NOMO-1 treated with dmso at 0.1 percent for 144 hours (cell line): ENCODE data around the gene KCNMA1.

Experiments
- DNase-seq: peaks from one replicate; lab custom pipeline; 2025; ENCODE audit not compliant: unreplicated experiment; lab: John Stamatoyannopoulos, UW

The KCNMA1 gene

DNA sequence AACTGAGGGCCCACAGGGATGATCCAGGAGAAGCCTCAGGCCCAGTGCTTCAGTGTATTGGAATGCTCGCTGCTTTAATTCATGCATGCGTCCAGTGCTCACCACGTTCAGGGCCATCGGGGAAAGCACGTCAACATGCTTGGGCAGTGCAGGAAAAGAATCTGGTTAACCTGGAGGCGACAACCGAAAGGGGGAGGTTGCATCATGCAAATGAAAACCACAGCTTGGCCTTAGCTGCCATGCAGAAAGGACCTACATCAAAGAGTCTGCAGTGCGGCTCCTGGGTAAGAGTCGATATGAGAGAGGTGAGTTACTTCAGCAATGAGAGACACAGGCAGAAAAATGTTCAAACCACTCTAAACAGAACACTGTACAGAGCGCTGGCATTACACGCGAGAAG is 440.1 kb downstream of the KCNMA1 start:
- DNase-seq, result no peak

DNA sequence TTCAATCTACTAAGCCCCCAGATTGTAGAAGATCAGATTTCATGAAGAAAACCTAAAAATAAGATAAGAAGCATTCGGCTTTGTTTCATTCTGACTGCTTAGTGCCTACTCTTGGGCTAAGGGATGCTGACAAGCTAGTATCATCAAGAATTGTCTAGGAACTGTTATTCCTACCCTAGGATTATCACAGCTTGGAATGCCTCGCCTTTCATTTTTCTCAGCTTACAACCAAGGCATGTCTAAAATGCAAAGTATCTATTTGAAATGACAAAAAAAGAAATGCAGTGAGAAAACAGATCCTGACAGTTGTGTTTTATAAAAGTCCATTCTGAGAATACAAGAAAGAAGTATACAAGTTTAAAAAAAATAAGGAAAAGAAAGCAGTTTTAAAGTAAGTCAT is 441.0 kb downstream of the KCNMA1 start:
- no peak for DNase-seq

DNA sequence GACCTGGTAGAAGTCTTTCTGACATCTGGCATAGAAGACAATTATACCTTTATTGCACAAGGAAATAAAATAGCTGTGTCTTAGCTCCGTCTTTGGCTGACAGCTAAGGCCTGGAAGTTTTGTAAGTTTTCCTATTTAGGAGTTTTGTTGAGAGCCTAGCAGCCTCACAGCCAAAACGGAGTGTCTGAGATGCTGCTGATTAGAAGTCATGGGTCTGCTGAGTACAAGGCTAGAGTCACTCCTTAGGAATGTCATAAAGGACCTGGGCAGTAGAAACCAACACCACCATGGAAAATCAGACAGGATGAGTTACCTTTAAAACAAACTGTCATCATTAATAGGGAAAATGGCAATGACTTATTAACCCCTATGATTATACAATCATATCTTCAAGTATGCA is 442.5 kb downstream of the KCNMA1 start:
- no peak for DNase-seq

DNA sequence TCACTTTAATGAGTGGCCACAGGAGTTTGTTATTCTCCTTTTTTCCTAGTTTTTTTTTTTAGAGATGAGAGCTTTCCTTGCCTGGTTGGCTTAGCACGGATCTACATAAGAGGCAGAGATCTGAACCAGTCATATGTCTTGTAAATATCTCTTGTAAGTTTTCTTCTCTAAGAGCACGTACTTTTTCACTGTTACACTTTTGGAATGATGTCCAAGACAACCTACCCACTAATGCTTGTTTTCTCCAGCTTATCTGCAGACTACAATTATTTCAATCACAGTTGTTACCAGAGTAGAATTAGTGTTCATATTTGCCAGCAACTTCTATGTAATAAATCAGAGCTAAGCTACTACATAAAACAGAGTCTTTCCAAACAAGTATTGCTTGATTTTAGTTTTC is 444.6 kb downstream of the KCNMA1 start:
- no peak for DNase-seq

DNA sequence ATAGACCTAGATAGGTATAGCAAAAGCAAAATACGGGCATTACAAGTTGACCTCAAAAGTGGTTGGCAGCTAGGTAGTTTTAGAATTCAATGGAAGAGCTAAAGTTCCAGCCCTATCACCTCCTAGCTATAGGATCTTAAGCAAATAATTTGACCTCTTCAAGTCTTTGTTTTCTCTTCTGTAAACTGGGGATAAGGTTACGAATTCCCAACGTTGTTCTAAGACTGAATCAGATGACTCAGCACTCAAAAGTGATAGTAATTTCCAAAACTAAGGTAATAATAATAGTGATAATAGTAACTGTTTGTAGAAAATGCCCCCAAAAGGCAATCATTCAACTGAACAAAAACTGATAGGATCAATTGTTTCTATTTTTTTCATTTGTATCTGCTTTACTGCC is 445.2 kb downstream of the KCNMA1 start:
- DNase-seq, result no peak

DNA sequence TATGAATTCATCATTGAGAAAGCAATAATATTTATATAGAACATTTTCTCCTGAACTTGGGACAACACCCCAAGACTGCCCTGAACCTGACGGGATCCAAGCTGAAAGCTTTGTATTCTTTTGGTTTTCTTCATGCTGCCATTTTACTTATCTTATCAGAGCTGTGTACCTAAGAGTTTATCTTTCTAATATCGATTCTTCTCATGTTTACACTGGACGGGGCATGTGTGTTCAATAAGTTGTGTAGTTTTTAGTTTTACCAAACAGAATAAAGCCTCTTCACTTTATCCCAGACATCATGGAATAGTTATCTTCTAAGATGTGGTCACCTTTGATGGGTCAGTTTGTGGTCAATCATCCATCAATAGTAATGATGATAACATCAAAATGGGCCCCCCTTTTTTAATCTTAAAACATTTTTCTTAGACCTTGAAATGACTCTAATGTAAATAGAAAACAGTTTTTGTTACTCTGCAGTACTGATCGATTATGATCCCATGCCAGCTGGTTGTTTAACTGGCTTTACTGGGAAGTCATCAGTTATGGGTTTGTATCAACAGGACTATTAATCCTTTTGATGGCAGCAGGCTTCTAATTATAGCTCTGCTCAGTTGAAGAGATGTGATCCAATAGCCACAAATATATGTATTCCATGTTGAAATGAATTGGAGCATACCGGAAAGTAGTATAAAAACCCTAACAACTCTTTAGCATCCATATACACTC is 446.1 kb downstream of the KCNMA1 start:
- DNase-seq, result no peak

DNA sequence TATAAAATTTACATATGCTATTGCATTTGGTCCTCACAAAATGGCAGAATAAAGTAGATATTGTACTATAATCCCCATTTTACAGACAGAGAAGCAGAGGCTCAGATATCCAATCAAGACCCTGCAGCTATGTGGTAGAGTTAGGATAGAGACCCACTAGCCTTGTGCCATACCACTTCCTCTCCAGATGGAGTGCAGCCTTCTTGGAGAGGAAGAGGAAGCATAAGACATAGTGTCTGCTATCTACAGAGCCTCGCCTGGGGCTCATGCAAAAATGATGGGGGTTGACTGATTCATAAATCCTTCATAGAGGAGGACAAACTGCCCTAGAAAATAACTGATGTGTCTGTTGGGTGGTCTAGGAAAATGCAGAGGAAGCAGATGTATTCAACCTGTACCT is 447.3 kb downstream of the KCNMA1 start:
- no peak for DNase-seq

DNA sequence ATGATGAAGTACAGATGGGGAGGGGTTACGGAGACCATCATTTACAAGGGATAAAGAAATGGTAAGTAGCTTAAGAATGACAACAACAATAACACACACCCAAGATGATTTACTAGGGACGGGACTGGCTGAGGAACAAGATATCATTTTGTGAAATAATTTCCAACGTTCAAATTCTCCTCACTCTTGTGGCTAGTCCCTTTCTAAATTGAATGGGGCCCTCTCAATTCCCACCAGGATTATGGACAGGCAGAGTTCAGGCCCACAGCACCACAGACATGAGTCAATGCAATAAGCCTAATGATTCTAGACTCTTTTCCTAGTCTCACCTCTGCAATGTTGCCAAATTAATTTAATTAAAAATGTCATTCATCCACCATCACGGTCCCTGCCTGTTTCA is 448.1 kb downstream of the KCNMA1 start:
- DNase-seq, result no peak

DNA sequence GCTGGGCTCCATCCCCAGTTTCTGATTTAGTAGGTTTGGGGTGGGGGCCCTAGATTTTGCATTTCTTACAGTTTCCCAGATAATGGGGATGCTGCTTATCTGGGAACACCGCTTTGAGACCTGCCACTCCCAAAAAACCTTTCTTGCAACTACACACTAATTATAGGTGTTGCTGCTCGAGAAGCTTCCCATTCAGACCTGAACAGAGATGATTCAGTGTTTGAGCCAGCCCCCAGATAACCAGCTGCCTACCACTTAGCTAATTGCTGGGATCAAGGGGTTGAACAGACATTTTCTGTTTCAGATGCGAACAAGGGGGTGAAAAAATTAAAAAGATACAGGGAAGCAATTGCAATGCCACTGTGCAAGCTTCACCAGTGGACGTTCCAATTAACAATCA is 448.5 kb downstream of the KCNMA1 start:
- no peak for DNase-seq

DNA sequence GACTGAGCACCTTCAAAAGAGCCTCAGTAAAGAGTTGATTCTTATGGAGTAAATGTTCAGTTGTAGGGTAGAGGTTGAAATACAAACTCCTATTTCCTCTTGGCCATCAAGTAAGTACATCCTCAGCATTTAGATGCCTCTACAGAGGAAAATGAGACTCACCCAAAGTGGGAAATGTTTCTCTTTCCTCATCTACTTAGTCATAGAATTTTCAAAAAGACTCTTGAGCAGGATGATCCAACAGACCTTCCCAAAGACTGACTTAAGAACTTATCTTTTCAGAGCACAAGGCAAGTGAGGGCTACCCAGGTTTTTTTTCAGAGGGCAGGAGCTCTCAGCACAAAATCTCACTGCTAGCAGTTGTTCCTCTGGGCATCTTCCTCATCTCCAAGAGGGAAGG is 449.1 kb downstream of the KCNMA1 start:
- DNase-seq, result no peak

DNA sequence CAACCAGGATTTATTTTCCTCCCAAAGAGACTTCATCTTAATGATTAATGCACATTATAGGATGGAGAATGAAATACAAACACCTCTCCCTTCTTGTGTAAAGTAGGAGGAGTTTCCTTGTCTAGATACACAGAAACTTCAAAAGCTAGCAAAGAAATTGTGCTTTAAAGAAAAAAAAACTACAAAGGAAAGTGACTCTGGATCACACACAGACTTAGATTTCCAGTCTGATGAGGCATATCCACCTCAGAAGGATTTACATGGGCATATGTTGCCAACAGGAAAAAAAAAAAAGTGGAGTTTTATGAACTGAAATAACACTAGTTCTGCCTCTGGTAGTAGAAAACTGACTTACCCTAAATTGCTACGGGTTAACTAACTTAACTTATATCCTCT is 449.6 kb downstream of the KCNMA1 start:
- no peak for DNase-seq

DNA sequence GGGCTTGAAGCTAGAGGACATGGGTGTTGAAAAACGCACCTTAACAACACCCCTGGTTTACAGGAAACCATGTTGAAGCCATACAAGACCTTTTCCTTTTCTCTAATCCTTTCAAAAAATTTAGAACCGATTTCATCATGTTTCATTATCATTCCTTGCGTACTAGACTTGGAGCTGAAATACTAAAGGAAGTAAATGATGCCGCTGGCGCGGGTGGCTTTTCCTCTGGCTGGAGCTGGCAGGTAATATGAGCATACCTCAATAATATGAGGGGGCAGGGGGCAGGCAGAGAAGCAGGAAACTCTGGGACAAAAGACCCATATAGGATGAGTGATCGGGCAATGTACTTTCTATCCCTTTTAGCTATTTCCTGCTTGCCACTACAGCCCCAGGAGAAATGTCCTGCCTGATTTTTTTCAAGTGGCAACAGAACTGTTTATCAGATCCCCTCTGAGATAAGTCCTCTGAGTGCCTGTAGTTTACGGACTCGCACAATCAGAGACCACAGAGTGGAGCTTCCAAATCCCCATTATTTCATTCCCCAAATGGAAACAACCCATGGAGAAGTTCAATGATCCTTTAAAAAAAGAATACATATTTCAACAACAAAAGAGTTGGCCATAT is 450.1 kb downstream of the KCNMA1 start:
- no peak for DNase-seq

DNA sequence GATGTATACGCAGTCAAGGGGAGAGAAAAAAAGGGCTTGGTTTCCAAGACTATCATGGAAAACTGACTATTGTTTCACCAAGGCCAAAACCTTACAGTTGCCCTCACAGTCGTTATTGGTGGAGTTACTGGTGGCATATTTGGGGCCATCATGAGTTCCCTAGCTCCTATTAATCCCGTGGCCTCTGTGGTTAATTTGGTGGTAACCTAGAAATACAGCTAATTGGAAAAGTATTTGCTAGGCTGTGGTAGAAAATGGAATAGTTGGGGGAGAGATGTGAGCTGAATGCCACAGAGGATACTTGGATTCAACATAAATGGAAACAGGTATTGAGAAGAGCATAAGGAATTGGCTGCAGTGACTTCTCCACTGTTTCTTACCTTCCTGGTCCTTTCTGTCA is 450.7 kb downstream of the KCNMA1 start:
- no peak for DNase-seq

DNA sequence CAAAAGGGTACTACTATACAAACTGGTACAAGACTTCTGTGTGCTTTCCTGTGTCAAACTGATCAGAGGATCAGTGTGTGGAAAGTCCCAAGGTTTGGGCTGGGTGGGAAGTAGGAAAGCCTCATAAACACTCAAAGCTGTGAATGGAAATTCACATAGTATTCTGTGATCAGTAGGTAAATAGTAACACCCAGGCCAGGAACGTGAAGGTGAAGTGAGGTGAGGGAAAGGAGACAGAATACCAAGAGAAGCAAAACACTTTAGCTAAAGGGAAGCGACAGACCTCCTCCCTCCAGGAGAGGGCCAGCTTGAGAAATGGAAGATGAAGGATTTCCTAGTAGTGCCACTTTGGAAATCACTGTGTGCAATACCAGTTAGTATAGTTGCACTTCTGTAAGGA is 451.9 kb downstream of the KCNMA1 start:
- DNase-seq, result no peak

DNA sequence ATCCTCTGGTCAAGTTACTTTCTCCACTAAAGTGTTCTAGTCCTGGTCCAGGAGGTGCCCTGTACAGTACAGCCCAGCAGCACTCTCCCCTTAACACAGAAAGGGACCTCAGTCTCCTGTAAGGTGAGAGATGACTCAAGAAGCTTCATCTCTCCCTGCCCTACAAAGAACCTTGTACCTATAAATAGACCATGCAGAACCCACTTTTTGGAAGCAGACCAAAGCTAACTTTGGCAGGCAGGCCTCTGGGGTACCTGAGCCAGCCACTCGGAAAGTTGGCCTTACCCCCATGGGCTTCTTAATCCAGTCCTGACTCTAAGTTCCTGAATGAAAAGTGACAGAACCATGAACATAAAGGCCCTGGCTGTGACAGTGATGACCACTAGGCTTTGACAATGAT is 454.8 kb downstream of the KCNMA1 start:
- no peak for DNase-seq

DNA sequence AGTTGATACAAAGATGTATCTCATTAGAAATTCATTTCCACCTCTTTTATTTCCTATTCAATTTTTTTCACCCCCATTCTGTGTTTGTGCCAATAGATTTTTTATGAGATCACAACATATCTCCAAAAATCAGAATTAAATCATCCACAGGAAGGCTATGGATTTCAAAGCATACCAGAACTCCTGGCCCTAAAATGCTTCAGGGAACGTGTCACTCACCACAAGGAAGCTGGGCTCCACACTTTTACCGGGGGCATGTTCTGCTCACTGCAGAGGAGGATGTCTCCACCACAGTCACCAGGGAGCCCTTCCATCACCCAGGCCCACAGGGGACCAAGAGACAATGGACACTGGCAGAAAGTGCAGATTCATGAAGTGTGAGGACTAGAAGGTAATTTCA is 456.8 kb downstream of the KCNMA1 start:
- no peak for DNase-seq

DNA sequence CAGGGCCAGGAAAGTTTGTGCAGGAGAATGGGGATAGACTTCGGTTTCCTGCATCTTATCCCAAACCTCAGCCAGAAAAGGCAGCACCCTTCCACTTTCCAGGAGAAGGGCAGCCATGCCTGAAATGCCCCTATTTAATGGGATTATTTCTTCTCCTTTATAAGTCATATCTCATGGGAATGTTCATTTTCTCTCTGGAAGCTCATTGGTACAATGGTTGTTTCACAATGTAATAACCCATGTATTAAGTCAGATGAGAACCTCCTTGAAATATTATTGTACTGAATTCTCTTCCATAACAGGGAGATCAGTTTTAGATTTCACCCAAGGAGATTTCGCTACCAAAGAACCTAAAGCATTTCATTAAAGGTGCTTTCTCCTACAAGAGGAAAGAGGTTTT is 457.5 kb downstream of the KCNMA1 start:
- no peak for DNase-seq

DNA sequence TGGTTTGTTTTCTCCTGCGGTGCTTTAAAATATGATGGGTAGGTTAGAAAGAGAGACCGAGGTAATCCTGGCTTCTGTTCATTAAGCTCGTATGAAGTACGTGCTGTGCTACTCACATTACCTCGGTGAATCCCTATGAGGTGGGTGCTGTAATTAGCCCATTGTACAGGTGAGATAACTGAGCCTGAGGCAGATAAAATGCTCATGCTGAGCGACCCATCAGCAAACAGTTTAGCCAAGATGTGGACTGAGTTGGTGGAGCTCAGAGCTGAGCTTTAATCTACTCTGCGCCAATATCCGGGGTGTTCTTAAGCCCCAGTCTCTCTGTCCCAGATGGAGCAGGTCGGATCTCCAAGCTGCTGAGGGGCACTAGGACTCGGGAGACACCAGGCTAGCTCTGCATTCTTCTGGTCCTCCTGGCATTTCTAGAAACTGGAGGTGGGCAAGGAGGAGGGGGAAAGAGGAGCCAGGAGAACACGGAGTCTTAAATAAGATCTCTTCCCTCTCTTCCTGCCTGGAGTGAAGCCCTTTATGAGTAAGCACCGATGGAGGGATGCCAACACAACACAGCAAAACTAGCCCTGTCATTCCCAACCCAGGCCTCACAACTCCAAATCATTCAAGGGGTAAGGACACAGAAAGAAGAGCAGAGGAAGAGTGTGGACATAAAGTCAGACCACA is 458.5 kb downstream of the KCNMA1 start:
- no peak for DNase-seq

DNA sequence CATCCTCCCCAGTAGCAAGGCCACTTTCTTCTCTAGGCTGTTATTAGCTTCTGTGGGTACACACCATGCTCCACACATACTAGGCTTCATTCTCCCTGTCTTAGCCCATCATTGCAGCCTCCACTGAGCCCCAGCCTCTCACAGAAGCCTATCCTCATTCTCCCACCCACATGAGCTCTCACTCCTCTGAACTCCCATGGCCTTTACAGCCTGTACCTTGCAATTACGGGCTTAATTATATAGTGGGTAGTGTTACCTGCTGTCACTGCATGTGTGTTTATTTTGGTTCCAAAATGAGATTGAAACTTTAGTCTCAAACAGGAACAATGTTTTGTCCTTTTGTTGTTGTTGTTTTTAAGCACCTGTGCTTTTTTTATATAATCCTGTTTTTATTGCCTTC is 460.0 kb downstream of the KCNMA1 start:
- DNase-seq, result no peak

DNA sequence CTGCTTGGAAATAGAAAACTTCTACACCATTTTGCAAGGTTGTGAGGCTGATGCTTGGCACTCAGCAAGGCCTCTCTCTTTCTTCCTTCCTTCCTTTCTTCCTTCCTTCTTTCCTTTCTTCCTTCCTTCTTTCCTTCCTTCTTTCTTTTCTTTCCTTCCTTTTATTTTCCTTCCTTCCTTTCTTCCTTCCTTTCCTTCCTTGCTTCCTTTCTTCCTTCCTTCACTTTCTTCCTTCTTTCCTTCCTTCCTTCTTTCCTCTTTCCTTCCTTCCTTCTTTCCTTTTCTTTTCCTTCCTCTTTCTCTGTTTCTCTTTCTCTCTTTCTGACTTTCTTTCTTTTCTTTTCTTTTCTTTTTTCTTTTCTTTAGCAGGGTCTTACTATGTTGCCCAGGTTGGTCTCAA is 460.4 kb downstream of the KCNMA1 start:
- DNase-seq, result no peak

DNA sequence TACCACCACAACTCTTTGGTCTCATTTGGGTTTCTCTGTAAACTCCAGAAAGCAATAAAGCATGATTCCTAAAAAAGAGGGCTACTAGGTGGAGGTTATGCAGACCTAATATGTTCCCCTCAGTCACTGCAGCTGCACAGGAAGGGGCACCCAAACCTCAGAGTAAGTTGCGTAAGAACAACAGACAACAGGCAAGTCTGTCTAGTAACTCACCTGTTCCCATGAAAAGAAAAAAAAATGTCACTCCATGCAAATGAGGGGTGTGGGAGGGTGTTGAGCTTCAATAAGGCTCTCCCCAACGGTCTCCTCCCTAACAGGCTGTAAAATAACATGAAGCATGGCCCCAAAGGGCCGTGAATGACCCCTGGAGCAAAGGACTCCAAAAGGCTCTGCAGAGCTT is 461.4 kb downstream of the KCNMA1 start:
- DNase-seq, result no peak

DNA sequence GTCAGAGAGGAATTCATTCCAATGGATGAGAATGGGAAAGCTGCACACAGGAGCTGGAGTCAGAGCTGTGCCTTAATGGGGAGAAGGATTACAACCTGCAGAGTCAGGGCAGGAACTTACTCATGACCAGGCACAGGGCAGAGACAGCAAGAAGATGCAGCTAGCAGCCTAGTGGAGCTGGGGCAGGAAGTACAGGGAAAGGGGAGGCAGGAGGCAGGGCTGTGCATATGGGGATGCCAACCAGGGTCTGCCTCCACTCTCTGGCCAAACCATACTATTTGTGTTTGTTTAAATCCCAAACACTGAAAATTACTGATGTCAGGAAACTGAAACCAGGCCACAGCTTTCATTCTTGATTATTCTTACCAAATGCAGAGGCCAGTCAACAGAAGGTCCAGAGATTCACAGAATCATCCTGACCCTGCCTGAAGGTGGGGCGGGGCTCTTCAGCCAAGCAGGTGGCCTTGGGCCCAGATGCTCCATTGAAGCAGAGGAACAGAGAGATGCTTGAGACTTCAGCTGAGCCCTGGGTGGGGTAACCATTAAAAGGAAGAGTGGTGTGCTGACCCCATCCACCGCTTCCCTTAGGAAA is 461.9 kb downstream of the KCNMA1 start:
- no peak for DNase-seq
